Measurements from ENCODE around the gene TRIM2. TPM values are rescaled to one million over a fixed set of nuclear protein-coding genes. Genes with fewer than 3 reads are reported as not detected.

TRIM2 gene
- total RNA-seq, 1 experiment from 2014 or later: 41.4 TPM

DNA sequence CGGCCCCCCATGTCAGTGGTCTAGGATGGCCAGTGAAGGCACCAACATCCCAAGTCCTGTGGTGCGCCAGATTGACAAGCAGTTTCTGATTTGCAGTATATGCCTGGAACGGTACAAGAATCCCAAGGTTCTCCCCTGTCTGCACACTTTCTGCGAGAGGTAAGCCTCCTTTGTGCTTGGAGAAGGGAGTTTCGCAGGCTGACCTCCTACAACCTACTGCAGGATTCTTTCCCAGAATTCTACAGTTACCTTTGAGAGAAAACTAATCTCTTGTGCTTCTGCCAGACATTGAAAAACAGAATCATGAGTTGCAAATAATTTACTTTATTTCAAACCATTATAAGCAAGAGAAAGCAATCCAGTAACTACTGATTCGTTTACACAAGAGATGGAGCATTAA is 66.1 kb downstream of the TRIM2 start:
- H3K4me2 ChIP-seq (ENCODE audit: low read length): no peak overlapping the region
- H3K4me3 ChIP-seq (replicated peaks in 1 of 2; ENCODE audit: low read depth in 1 of 2, low read length in 2 of 2): no peak overlapping the region
- H3K9me2 ChIP-seq (ENCODE audit: insufficient read depth): no peaks in the 10 kb centered on the region
- RAD21 ChIA-PET (ENCODE audit: low non-redundant PET in 1 of 2, low total read pairs in 2 of 2, uncharacterized antibody in 2 of 2, unreplicated experiment in 2 of 2): no interaction called here
- H2AFZ ChIP-seq (ENCODE audit: low read depth, low read length, poor library complexity, severe bottlenecking): no peak overlapping the region
- H3K9ac ChIP-seq (ENCODE audit: low read length): no peak overlapping the region
- TF ChIP-seq POLR2AphosphoS5 (IDR thresholded peaks at IDR 0.05; ENCODE audit: low read depth, low read length) (no peak), EZH2 (IDR thresholded peaks at IDR 0.05) (no peak), JUND (IDR thresholded peaks at IDR 0.05) (no peak)
- intact Hi-C loops (cut with micrococcal nuclease): no loop called here
- BruUV-seq (replicated peaks): no TSS peak
- H3K27ac ChIP-seq (ENCODE audit: low read depth, low read length): no peak overlapping the region
- CTCF ChIA-PET: no interaction called here
- no peaks in the 10 kb centered on the region for H3K27me3 ChIP-seq (ENCODE audit: insufficient read depth, low read length)
- no peaks in the 10 kb centered on the region for H3K36me3 ChIP-seq (ENCODE audit: control insufficient read depth in 1 of 2, insufficient read depth in 2 of 2, low read length in 2 of 2)
- no peaks in the 10 kb centered on the region for H3K4me1 ChIP-seq (ENCODE audit: control insufficient read depth in 1 of 2, insufficient read depth in 2 of 2, low read length in 2 of 2)
- POLR2A ChIA-PET: no interaction called here
- no peaks in the 10 kb centered on the region for H3K79me2 ChIP-seq (ENCODE audit: insufficient read depth, low read length)
- DNase-seq (ENCODE audit: low read depth, low spot score): no peak
- H4K20me1 ChIP-seq (ENCODE audit: insufficient read depth): no peaks in the 10 kb centered on the region
- no peak for ATAC-seq
- no peaks in the 10 kb centered on the region for H3K9me3 ChIP-seq (ENCODE audit: control insufficient read depth in 1 of 2, insufficient read depth in 1 of 2, low read depth in 1 of 2, low read length in 2 of 2)

DNA sequence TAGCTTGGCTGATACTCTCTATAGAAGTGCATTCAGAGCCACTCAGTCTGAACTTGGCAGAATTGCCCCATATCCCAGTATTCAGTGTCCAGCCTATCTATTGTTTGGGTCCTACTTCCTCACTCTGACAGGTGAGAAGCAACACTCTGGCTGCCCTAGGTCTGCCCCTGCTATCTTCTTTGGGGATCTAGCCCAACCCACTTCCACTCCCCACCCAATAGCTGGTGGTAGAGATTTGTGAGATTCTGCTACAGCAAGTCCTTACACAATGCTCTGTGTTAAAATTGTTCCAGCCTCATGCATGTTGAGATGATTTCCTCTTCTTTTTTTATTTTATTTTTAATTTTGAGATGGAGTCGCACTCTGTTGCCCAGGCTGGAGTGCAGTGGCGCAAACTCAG is 67.6 kb downstream of the TRIM2 start:
- Histone ChIP-seq H3K79me2 (ENCODE audit: insufficient read depth, low read length) (no peaks in the 10 kb centered on the region), H2AFZ (ENCODE audit: low read depth, low read length, poor library complexity, severe bottlenecking) (no peak overlapping the region), H3K27ac (ENCODE audit: low read depth, low read length) (no peak overlapping the region), H3K9me2 (ENCODE audit: insufficient read depth) (no peaks in the 10 kb centered on the region), H3K36me3 (ENCODE audit: control insufficient read depth in 1 of 2, insufficient read depth in 2 of 2, low read length in 2 of 2) (0 out of 4 replicates have a peak, but pooled peaks cover 0 to 4% of the 10 kb centered on the region in 2 experiments), H3K4me1 (ENCODE audit: control insufficient read depth in 1 of 2, insufficient read depth in 2 of 2, low read length in 2 of 2) (no peaks in the 10 kb centered on the region), H3K4me3 (replicated peaks in 1 of 2; ENCODE audit: low read depth in 1 of 2, low read length in 2 of 2) (no peak overlapping the region), H3K9ac (ENCODE audit: low read length) (no peak overlapping the region), H3K9me3 (ENCODE audit: control insufficient read depth in 1 of 2, insufficient read depth in 1 of 2, low read depth in 1 of 2, low read length in 2 of 2) (no peaks in the 10 kb centered on the region), H3K27me3 (ENCODE audit: insufficient read depth, low read length) (no peaks in the 10 kb centered on the region), H4K20me1 (ENCODE audit: insufficient read depth) (no peaks in the 10 kb centered on the region), H3K4me2 (ENCODE audit: low read length) (no peak overlapping the region)
- RAD21 ChIA-PET (ENCODE audit: low non-redundant PET in 1 of 2, low total read pairs in 2 of 2, uncharacterized antibody in 2 of 2, unreplicated experiment in 2 of 2): no interaction called here
- no TSS peak for BruUV-seq (replicated peaks)
- ATAC-seq: no peak
- no peak for DNase-seq (ENCODE audit: low read depth, low spot score)
- intact Hi-C loops (cut with micrococcal nuclease): no loop called here
- no peak for TF ChIP-seq RAD21 (IDR thresholded peaks at IDR 0.05; ENCODE audit: low read depth)
- TF ChIP-seq CEBPB (IDR thresholded peaks at IDR 0.05; ENCODE audit: low read depth): no peak
- TF ChIP-seq ZNF274 (IDR thresholded peaks at IDR 0.05; ENCODE audit: low read depth, low read length): no peak
- TF ChIP-seq ELF1 (IDR thresholded peaks at IDR 0.05; ENCODE audit: borderline replicate concordance, low read depth): no peak
- TF ChIP-seq, protein P1, sequence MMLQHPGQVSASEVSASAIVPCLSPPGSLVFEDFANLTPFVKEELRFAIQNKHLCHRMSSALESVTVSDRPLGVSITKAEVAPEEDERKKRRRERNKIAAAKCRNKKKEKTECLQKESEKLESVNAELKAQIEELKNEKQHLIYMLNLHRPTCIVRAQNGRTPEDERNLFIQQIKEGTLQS (IDR thresholded peaks at IDR 0.05): no peak
- TF ChIP-seq JUND (IDR thresholded peaks at IDR 0.05): no peak
- TF ChIP-seq, protein P2, sequence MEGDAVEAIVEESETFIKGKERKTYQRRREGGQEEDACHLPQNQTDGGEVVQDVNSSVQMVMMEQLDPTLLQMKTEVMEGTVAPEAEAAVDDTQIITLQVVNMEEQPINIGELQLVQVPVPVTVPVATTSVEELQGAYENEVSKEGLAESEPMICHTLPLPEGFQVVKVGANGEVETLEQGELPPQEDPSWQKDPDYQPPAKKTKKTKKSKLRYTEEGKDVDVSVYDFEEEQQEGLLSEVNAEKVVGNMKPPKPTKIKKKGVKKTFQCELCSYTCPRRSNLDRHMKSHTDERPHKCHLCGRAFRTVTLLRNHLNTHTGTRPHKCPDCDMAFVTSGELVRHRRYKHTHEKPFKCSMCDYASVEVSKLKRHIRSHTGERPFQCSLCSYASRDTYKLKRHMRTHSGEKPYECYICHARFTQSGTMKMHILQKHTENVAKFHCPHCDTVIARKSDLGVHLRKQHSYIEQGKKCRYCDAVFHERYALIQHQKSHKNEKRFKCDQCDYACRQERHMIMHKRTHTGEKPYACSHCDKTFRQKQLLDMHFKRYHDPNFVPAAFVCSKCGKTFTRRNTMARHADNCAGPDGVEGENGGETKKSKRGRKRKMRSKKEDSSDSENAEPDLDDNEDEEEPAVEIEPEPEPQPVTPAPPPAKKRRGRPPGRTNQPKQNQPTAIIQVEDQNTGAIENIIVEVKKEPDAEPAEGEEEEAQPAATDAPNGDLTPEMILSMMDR (IDR thresholded peaks at IDR 0.05 in 2 of 3, conservative IDR thresholded peaks at IDR 0.05 in 1 of 3; ENCODE audit: borderline replicate concordance in 1 of 3, insufficient read depth in 1 of 3, low read depth in 2 of 3, low read length in 2 of 3): no peak
- TF ChIP-seq EZH2phosphoT487 (IDR thresholded peaks at IDR 0.05; ENCODE audit: borderline replicate concordance): no peak
- TF ChIP-seq SIN3A (IDR thresholded peaks at IDR 0.05; ENCODE audit: low read depth): no peak
- TF ChIP-seq, protein P3, sequence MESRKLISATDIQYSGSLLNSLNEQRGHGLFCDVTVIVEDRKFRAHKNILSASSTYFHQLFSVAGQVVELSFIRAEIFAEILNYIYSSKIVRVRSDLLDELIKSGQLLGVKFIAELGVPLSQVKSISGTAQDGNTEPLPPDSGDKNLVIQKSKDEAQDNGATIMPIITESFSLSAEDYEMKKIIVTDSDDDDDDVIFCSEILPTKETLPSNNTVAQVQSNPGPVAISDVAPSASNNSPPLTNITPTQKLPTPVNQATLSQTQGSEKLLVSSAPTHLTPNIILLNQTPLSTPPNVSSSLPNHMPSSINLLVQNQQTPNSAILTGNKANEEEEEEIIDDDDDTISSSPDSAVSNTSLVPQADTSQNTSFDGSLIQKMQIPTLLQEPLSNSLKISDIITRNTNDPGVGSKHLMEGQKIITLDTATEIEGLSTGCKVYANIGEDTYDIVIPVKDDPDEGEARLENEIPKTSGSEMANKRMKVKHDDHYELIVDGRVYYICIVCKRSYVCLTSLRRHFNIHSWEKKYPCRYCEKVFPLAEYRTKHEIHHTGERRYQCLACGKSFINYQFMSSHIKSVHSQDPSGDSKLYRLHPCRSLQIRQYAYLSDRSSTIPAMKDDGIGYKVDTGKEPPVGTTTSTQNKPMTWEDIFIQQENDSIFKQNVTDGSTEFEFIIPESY (IDR thresholded peaks at IDR 0.05; ENCODE audit: extremely low read depth, insufficient replicate concordance, low read length): no peak
- TF ChIP-seq POLR2A (IDR thresholded peaks at IDR 0.05; ENCODE audit: borderline replicate concordance, extremely low read depth, insufficient read depth, insufficient read length): no peak
- no peak for TF ChIP-seq SRF (IDR thresholded peaks at IDR 0.05; ENCODE audit: low read depth)
- TF ChIP-seq SP1 (IDR thresholded peaks at IDR 0.05; ENCODE audit: low read depth): no peak
- no peak for TF ChIP-seq TCF7L2 (IDR thresholded peaks at IDR 0.05; ENCODE audit: borderline replicate concordance, extremely low read depth, insufficient read depth, insufficient read length)
- TF ChIP-seq, protein P4, sequence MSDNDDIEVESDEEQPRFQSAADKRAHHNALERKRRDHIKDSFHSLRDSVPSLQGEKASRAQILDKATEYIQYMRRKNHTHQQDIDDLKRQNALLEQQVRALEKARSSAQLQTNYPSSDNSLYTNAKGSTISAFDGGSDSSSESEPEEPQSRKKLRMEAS (IDR thresholded peaks at IDR 0.05): no peak
- no peak for TF ChIP-seq EGR1 (IDR thresholded peaks at IDR 0.05; ENCODE audit: low read depth)
- no peak for TF ChIP-seq CBX3 (IDR thresholded peaks at IDR 0.05; ENCODE audit: low read depth)
- CTCF ChIA-PET: no interaction called here
- POLR2A ChIA-PET: no interaction called here

Measured in HCT116 (cell line).